Stimulated activated CD8-positive, alpha-beta memory T cell treated with anti-CD3 and anti-CD28 coated beads, Interleukin-12 subunit alpha, Interleukin-12 subunit beta, amount 100 ng/mL, for 24 hours (primary cell): ENCODE results near the gene TNNT1.
"Not testable (repeated sequence)": the region's sequence is repeated elsewhere in the genome, so short reads cannot be mapped to it uniquely, and the experiment has no call there.

ENCODE experiments used
- DNase-seq: peaks from one replicate; pipeline ENCODE4 v3.0.0-alpha.2; 2020; ENCODE audit errors: extremely low read depth

TNNT1 gene

GRCh38 chr19:55169136-55169535 is 20.1 kb upstream of the TNNT1 start:
- no peak for DNase-seq

GRCh38 chr19:55166530-55167268 is 17.7 kb upstream of the TNNT1 start, which contains the start of gene DNAAF3:
Gene DNAAF3 (minus strand): TSS chr19:55166613. CDS start chr19:55166413, 200 bp downstream.
- DNase-seq = peak; percentile 43

- no peak for DNase-seq
Measured at GRCh38 chr19:55165952-55166529, 17.0 kb upstream of the TNNT1 start.

- no peak for DNase-seq
Measured at GRCh38 chr19:55161571-55162322, 12.7 kb upstream of the TNNT1 start.

GRCh38 chr19:55160986-55161365 is 12.0 kb upstream of the TNNT1 start:
- no peak for DNase-seq

GRCh38 chr19:55160128-55160985 is 11.4 kb upstream of the TNNT1 start:
- peak; percentile 67 for DNase-seq

GRCh38 chr19:55158848-55159749 is 10.1 kb upstream of the TNNT1 start:
- no peak for DNase-seq

GRCh38 chr19:55158423-55158822 is 9.4 kb upstream of the TNNT1 start:
- no peak for DNase-seq

GRCh38 chr19:55157064-55157908 is 8.3 kb upstream of the TNNT1 start, which contains the start of gene TNNI3:
Gene TNNI3 (minus strand): TSS chr19:55157732. CDS start chr19:55157589, 143 bp downstream.
- no peak for DNase-seq

- no peak for DNase-seq
Measured at GRCh38 chr19:55156202-55157063, 7.4 kb upstream of the TNNT1 start.

- not testable (repeated sequence) for DNase-seq
Measured at GRCh38 chr19:55155784-55156183, 6.8 kb upstream of the TNNT1 start.

- no peak for DNase-seq
Measured at GRCh38 chr19:55153652-55154264, 4.8 kb upstream of the TNNT1 start.

GRCh38 chr19:55152017-55152416 is 3.0 kb upstream of the TNNT1 start:
- DNase-seq = no peak

- DNase-seq = no peak
Measured at GRCh38 chr19:55147545-55148251, 1.3 kb downstream of the TNNT1 start.

- no peak for DNase-seq
Measured at GRCh38 chr19:55146705-55147273, 2.2 kb downstream of the TNNT1 start.

GRCh38 chr19:55146078-55146704 is 2.8 kb downstream of the TNNT1 start:
- no peak for DNase-seq

- no peak for DNase-seq
Measured at GRCh38 chr19:55145232-55145631, 3.8 kb downstream of the TNNT1 start.
